Measurements from ENCODE around the gene DLX1.

DNA sequence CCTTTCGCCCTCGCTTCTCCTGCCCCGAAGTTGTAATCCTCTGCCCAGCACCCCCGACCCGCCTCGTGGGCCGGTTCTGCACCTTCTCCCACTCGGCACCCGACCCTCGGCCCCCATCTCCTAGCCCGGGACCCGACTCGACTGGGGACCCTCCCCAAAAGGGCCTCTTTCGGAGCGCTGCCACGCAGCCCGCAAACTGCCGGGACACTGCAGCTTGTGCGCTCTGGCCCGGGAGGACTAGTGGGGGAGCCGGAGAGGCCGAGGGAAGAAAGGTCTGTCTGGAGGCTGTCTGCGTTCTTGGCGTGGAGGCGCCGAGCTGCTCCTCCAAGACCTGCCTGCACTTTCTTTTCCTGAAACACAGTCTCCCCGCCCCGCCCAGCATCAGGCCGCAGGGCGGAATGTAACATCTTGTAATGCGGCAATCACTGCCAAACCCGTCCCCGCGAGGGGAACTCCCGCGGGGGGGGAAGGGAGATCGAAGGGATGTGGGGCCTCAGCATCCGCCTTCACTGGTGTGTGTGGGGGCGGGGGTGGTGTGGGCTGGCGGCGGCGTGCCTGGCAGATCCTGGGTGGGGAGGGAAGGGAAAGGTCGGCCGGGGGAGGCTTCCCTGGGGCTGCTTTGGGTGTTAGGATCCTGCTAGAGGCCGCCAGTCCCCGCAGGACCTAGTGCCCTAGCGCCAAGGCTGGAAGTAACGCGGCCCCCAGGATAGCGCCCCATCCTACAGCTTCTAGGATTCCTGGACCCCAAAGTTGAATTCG, 10.0 kb downstream of the DLX1 start:
- TF ChIP-seq POLR2A (IDR thresholded peaks at IDR 0.05) = no peak
- TF ChIP-seq, protein P1, sequence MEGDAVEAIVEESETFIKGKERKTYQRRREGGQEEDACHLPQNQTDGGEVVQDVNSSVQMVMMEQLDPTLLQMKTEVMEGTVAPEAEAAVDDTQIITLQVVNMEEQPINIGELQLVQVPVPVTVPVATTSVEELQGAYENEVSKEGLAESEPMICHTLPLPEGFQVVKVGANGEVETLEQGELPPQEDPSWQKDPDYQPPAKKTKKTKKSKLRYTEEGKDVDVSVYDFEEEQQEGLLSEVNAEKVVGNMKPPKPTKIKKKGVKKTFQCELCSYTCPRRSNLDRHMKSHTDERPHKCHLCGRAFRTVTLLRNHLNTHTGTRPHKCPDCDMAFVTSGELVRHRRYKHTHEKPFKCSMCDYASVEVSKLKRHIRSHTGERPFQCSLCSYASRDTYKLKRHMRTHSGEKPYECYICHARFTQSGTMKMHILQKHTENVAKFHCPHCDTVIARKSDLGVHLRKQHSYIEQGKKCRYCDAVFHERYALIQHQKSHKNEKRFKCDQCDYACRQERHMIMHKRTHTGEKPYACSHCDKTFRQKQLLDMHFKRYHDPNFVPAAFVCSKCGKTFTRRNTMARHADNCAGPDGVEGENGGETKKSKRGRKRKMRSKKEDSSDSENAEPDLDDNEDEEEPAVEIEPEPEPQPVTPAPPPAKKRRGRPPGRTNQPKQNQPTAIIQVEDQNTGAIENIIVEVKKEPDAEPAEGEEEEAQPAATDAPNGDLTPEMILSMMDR (IDR thresholded peaks at IDR 0.05) = no peak

All from breast epithelium (tissue), 3 donors.